UCSD-AML1 (cell line): ENCODE results near the gene RUVBL2.
"Not testable (repeated sequence)": the region's sequence is repeated elsewhere in the genome, so short reads cannot be mapped to it uniquely, and the experiment has no call there.

ENCODE experiments used
- DNase-seq: peaks from one replicate; lab custom pipeline; 2025; ENCODE audit not compliant: unreplicated experiment; lab: John Stamatoyannopoulos, UW

Gene RUVBL2

DNA sequence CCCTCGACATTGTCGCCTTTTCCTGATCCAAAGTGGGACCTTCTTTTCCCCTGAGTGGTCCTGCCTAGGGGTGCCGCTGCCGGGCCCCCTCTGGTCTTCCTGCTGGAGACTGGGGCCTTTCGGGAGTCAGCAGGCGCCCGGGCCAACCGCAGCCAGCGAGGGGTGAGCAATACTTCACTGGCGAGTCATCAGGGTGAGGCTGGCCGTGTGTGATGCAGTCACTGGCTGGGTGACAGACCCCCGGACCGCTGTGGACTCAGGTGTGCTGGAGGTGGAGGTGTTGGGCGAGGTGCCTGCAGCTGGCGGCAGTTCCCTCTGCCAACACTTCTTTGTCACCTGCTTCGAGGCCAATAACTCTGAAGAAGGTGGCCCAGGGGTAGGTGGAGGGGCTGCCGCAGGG lies 48.5 kb downstream of the RUVBL2 start:
- DNase-seq = no peak

DNA sequence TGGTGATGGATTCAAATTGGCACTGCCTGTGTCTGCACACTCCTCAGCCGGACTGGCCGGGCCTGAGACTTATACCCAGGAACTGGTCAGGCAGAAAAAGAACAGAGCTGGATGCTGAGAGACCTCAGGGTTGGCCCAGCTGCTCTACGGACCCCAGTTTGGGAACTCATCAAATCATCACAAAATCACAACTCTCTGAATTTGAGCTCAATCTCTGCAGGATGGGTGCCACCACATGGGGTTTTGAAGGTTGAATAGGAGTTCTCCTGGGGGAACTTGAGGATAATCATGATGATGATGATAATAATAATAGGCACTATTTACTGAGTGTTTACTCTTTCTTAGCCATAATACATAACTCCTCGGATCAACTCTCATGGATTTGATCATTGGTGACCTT lies 49.0 kb downstream of the RUVBL2 start:
- DNase-seq = not testable (repeated sequence)

DNA sequence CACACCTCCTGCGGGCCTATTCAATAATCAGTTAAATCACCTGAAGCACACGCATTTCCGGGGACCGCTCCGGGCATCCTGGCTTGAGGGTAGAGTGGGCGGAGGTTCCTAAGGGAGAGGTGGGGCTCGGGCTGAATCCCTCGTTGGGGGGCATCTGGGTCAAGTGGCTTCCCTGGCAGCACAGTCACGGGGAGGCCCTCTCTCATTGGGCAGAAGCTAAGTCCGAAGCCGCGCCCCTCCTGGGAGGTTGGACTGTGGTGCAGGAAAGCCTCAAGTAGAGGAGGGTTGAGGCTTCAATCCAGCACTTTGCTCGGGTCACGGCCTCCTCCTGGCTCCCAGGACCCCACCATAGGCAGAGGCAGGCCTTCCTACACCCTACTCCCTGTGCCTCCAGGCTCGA lies 49.9 kb downstream of the RUVBL2 start, which contains the start of gene CGB5:
CGB5 (plus strand) TSS at position 301 of the 400 bp plus-strand sequence. CDS start 362 bp downstream, outside the sequence.
- not testable (repeated sequence) for DNase-seq

DNA sequence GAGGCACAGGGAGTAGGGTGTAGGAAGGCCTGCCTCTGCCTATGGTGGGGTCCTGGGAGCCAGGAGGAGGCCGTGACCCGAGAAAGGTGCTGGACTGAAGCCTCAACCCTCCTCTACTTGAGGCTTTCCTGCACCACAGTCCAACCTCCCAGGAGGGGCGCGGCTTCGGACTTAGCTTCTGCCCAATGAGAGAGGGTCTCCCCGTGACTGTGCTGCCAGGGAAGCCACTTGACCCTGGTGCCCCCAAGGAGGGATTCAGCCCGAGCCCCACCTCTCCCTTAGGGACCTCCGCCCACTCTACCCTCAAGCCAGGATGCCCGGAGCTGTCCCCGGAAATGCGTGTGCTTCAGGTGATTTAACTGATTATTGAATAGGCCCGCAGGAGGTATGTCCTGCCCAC lies 55.3 kb downstream of the RUVBL2 start, which contains the start of gene CGB8:
CGB8 (minus strand) TSS at position 101 of the 400 bp plus-strand sequence. CDS start 372 bp downstream, outside the sequence.
- DNase-seq = not testable (repeated sequence)

DNA sequence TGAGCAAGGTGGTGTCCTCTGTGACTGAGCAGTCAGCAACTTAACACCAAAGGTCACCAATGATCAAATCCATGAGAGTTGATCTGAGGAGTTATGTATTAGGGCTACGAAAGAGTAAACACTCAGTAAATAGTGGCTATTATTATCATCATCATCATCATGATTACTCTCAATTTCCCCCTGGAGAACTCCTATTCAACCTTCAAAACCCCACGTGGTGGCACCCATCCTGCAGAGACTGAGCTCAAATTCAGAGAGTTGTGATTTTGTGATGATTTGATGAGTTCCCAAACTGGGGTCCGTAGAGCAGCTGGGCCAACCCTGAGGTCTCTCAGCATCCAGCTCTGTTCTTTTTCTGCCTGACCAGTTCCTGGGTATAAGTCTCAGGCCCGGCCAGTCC lies 56.1 kb downstream of the RUVBL2 start:
- DNase-seq = not testable (repeated sequence)

- DNase-seq = not testable (repeated sequence)
Measured at GRCh38 chr19:49050376-49051033, 56.8 kb downstream of the RUVBL2 start.

GRCh38 chr19:49056101-49056901 lies 62.6 kb downstream of the RUVBL2 start:
- peak; percentile 65 for DNase-seq

- not testable (repeated sequence) for DNase-seq
Measured at GRCh38 chr19:49056902-49057596, 63.4 kb downstream of the RUVBL2 start.

DNA sequence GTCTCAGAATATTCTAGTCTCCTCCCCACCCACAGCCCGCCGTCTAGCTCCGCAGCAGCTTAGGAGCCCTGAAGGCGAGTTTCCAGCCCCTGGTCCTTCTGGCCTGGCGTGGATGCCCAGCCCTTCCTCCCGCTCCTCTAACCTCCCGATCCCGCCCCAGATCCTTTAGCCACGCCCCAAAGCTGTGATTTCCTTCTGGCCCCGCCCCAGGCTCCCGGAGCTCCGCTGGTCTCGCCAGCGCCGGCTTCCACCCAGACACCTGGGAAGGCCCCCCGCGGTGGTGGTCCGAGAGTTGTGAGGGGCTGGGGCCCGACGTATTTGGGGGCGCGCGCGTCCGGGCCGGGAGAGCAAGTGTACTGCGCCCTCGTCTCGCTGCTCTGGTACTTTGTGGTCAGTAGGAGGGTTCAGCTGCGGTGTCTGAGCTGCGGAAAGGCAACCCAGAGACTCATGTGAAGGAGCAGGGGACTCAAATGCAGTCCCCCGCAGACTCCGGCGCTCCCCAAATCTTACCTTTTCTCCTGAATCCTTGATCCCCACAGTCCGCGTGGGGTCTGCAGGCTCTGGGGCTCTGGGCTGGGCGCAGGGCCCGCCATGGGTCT lies 64.0 kb downstream of the RUVBL2 start, which contains the start of gene CGB7:
CGB7 (minus strand) TSS at position 114 of the 599 bp plus-strand sequence. CDS start 2,374 bp downstream, outside the sequence.
- no peak for DNase-seq

DNA sequence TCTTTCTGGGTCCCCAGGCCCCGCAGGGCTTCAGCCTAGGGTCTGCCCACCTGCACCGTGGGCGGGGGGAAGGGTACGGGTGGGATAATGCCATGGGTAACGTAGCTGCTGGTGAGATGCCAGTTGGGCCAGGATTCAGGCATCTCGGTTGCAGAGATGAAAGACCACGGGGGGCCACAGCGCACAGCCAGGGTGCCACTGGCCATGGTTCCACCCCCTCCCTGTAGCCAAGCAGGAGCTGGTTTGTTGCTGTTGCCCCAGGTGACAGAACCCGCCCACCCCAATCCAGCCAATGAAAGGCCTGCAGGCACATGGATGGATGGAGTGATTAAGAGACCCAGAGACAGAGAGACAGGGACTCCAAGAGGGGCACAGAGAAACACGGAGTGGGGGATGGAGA lies 64.9 kb downstream of the RUVBL2 start:
- no peak for DNase-seq

DNA sequence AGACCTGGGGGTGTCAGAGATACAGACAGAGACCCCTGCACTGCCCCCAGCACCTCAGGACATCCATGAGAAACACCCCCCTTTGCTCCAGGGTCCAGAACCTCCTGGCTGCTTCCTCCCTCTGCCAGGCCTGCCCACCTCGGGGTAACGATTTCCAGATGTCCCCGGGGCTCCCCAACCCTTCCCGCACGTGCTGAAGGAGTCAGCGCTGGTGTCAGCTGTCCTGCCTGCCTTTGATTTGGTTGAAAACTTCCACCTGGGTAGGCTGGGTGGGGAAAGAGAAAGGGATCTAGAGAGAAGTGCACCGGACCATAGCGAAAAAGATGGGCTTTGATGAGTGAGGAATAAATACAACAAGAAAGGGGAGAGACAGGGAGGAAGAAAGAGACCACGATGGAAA lies 65.4 kb downstream of the RUVBL2 start:
- DNase-seq = no peak

DNA sequence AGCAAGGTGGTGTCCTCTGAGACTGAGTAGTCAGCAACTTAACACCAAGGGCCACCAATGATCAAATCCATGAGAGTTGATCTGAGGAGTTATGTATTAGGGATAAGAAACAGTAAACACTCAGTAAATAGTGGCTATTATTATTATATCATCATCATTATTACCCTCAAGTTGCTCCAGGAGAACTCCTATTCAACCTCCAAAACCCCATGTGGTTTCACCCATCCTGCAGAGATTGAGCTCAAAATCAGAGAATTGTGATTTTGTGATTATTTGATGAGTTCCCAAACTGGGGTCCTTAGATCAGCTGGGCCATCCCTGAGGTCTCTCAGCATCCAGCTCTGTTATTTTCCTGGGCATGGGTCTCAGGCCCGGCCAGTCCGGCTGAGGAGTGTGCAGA lies 67.3 kb downstream of the RUVBL2 start:
- DNase-seq = no peak

GRCh38 chr19:49061445-49061844 lies 67.8 kb downstream of the RUVBL2 start:
- no peak for DNase-seq

GRCh38 chr19:49064029-49064629 lies 70.4 kb downstream of the RUVBL2 start:
- DNase-seq = no peak

DNA sequence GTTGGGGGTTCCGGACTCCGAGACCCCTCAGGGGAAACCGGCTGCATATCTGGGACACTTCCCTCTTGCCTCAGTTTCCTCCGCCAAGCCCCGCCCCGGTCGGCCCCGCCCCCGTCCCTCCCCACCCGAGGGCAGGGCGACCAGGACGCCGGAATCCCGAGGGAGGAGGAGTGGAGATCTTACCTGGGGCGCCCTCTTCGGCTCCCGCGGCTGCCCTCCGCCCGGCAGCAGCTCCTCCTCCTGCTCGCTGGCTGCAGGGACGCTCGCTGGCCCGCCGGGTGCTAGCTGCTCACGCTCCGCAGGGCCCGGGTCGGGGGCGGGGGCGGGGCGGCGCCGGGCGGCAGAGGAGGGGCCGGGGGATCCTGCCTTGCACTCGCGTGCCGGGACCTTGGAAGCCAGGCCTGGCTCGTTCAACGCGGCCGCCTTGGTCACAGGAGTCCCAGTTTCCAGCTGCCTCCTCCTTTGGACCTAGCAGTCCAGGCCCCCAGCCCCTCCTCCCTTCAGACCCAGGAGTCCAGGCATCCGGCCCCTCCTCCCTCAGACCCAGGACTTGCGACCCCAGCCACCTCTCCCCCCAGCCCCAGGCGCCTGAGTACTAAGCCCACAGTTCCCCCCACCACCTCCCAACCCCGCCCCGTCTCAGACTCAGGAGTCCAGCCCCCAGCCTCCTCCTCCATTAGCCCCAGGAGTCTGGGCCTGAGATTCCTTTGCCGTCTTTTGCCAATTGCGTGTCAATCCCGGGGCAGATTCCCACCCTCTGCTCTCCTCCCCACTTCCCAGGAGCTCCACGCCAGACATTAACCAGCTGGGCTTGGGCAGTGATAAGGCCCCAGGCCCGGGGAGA lies 71.3 kb downstream of the RUVBL2 start, which contains the start of gene NTF4:
NTF4 (minus strand) TSS at position 51 of the 844 bp plus-strand sequence. CDS start 2,821 bp downstream, outside the sequence.
- no peak for DNase-seq
